Muscle layer of duodenum (tissue), 2 donors: ENCODE data around the gene IL4I1.

Experiments used
- H3K27ac ChIP-seq: one replicate; pipeline ENCODE4 v1.7.0; 2013; ENCODE audit warnings: mild to moderate bottlenecking, low read length
- H3K27me3 ChIP-seq: one replicate; pipeline ENCODE4 v1.7.0; 2013; ENCODE audit warnings: low read depth, mild to moderate bottlenecking, control low read depth, low read length
- H3K36me3 ChIP-seq, 2 donors: one replicate each; pipeline ENCODE4 v1.7.0; 2013; ENCODE audit warnings: low read length in 2 of 2, control low read depth in 1 of 2, mild to moderate bottlenecking in 1 of 2; ENCODE audit not compliant: insufficient read depth in 2 of 2, control insufficient read depth in 1 of 2
- H3K4me1 ChIP-seq, 2 donors: one replicate each; pipeline ENCODE4 v1.7.0; 2013; ENCODE audit warnings: low read length in 2 of 2, mild to moderate bottlenecking in 2 of 2, control low read depth in 1 of 2, moderate library complexity in 1 of 2; ENCODE audit not compliant: insufficient read depth in 2 of 2, control insufficient read depth in 1 of 2
- H3K4me3 ChIP-seq, 2 donors: one replicate each; pipeline ENCODE4 v1.7.0; 2013; ENCODE audit warnings: low read length in 2 of 2, low read depth in 1 of 2, mild to moderate bottlenecking in 1 of 2
- H3K9me3 ChIP-seq, 2 donors: one replicate each; pipeline ENCODE4 v1.7.0; 2013; ENCODE audit warnings: low read length in 2 of 2, control low read depth in 1 of 2, mild to moderate bottlenecking in 1 of 2; ENCODE audit not compliant: control insufficient read depth in 1 of 2
- donor health status: healthy.

Gene IL4I1

GRCh38 chr19:49910179-49910578 is 13.5 kb upstream of the IL4I1 start:
- Histone ChIP-seq H3K9me3 (no peaks in the 10 kb centered on the region), H3K4me1 (peaks cover 3 to 13% of the 10 kb centered on the region in 2 donors), H3K27me3 (no peaks in the 10 kb centered on the region), H3K27ac (no peak overlapping the region), H3K36me3 (peaks cover 7 to 51% of the 10 kb centered on the region in 2 donors), H3K4me3 (no peak overlapping the region)

GRCh38 chr19:49908480-49909420 is 12.1 kb upstream of the IL4I1 start:
- Histone ChIP-seq H3K4me3 (no peak overlapping the region), H3K36me3 (peaks cover 7 to 43% of the 10 kb centered on the region in 2 donors)

GRCh38 chr19:49907745-49908446 is 11.2 kb upstream of the IL4I1 start:
- H3K27me3 ChIP-seq: no peaks in the 10 kb centered on the region
- H3K27ac ChIP-seq: no peak overlapping the region
- H3K9me3 ChIP-seq: no peaks in the 10 kb centered on the region
- peaks cover 3 to 11% of the 10 kb centered on the region in 2 donors for H3K4me1 ChIP-seq
- no peak overlapping the region for H3K4me3 ChIP-seq
- H3K36me3 ChIP-seq: peaks cover 7 to 38% of the 10 kb centered on the region in 2 donors

More at GRCh38 chr19:49908480-49909420, 12.1 kb upstream of the IL4I1 start:
- H3K27ac ChIP-seq: no peak overlapping the region
- no peaks in the 10 kb centered on the region for H3K27me3 ChIP-seq
- peaks cover 3 to 13% of the 10 kb centered on the region in 2 donors for H3K4me1 ChIP-seq
- H3K9me3 ChIP-seq: no peaks in the 10 kb centered on the region

- Histone ChIP-seq H3K4me3 (no peak overlapping the region), H3K27ac (no peak overlapping the region), H3K27me3 (no peaks in the 10 kb centered on the region), H3K36me3 (peaks cover 7 to 38% of the 10 kb centered on the region in 2 donors), H3K9me3 (no peaks in the 10 kb centered on the region), H3K4me1 (peaks cover 3 to 9% of the 10 kb centered on the region in 2 donors)
Measured at GRCh38 chr19:49906879-49907564, 10.3 kb upstream of the IL4I1 start.

- Histone ChIP-seq H3K27ac (no peak overlapping the region), H3K4me1 (no peaks in the 10 kb centered on the region), H3K4me3 (no peak overlapping the region), H3K27me3 (no peaks in the 10 kb centered on the region), H3K9me3 (no peaks in the 10 kb centered on the region), H3K36me3 (peaks cover 4 to 26% of the 10 kb centered on the region in 2 donors)
Measured at GRCh38 chr19:49904136-49904535, 7.4 kb upstream of the IL4I1 start.

- no peaks in the 10 kb centered on the region for H3K27me3 ChIP-seq
- H3K4me1 ChIP-seq: no peaks in the 10 kb centered on the region
- no peaks in the 10 kb centered on the region for H3K36me3 ChIP-seq
- H3K9me3 ChIP-seq: no peaks in the 10 kb centered on the region
- H3K27ac ChIP-seq: no peak overlapping the region
- no peak overlapping the region for H3K4me3 ChIP-seq
Measured at GRCh38 chr19:49895566-49896297, 955 bp downstream of the IL4I1 start.

GRCh38 chr19:49894879-49895565 is 1.7 kb downstream of the IL4I1 start:
- Histone ChIP-seq H3K27ac (no peak overlapping the region), H3K36me3 (no peaks in the 10 kb centered on the region), H3K4me3 (no peak overlapping the region), H3K4me1 (peaks cover 0 to 4% of the 10 kb centered on the region in 2 donors), H3K9me3 (no peaks in the 10 kb centered on the region), H3K27me3 (no peaks in the 10 kb centered on the region)

GRCh38 chr19:49894011-49894664 is 2.5 kb downstream of the IL4I1 start:
- Histone ChIP-seq H3K4me3 (no peak overlapping the region), H3K27ac (no peak overlapping the region), H3K9me3 (no peaks in the 10 kb centered on the region), H3K4me1 (peaks cover 0 to 9% of the 10 kb centered on the region in 2 donors), H3K36me3 (no peaks in the 10 kb centered on the region), H3K27me3 (no peaks in the 10 kb centered on the region)

- Histone ChIP-seq H3K9me3 (no peaks in the 10 kb centered on the region), H3K4me1 (peaks cover 0 to 9% of the 10 kb centered on the region in 2 donors), H3K27me3 (no peaks in the 10 kb centered on the region), H3K27ac (no peak overlapping the region), H3K36me3 (peaks cover 0 to 9% of the 10 kb centered on the region in 2 donors), H3K4me3 (no peak overlapping the region)
Measured at GRCh38 chr19:49892716-49893115, 4.0 kb downstream of the IL4I1 start.

- H3K9me3 ChIP-seq: no peaks in the 10 kb centered on the region
- peaks cover 0 to 9% of the 10 kb centered on the region in 2 donors for H3K4me1 ChIP-seq
- H3K27ac ChIP-seq: no peak overlapping the region
- H3K36me3 ChIP-seq: peaks cover 0 to 14% of the 10 kb centered on the region in 2 donors
- no peaks in the 10 kb centered on the region for H3K27me3 ChIP-seq
- no peak overlapping the region for H3K4me3 ChIP-seq
Measured at GRCh38 chr19:49891393-49891792, 5.3 kb downstream of the IL4I1 start.
